ENCODE results near the gene CLPTM1.

Gene CLPTM1

DNA sequence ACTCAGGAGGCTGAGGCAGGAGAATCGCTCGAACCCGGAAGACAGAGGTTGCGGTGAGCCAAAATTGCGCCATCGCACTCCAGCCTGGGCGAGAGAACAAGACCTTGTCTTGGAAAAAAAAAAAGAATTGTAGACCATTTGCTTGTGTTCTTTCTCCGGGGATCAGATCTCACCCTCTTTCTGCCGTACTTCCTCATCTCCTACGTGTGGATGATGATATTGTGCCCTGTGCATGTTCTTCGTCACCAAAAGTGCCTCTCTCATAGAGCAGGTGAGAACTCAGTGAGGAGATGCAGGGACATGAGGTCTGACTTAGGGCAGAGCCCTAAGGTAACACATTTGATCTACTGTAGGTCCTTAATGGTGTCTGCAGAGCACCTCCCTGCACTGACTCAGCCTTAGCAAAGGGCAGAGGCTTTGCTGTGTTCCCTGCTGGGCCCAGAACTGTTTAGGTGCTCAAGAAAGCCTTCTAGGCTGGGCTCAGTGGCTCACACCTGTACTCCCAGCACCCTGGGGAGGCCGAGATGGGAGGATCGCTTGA is 8.1 kb upstream of the CLPTM1 start:
- TF ChIP-seq, protein P1, sequence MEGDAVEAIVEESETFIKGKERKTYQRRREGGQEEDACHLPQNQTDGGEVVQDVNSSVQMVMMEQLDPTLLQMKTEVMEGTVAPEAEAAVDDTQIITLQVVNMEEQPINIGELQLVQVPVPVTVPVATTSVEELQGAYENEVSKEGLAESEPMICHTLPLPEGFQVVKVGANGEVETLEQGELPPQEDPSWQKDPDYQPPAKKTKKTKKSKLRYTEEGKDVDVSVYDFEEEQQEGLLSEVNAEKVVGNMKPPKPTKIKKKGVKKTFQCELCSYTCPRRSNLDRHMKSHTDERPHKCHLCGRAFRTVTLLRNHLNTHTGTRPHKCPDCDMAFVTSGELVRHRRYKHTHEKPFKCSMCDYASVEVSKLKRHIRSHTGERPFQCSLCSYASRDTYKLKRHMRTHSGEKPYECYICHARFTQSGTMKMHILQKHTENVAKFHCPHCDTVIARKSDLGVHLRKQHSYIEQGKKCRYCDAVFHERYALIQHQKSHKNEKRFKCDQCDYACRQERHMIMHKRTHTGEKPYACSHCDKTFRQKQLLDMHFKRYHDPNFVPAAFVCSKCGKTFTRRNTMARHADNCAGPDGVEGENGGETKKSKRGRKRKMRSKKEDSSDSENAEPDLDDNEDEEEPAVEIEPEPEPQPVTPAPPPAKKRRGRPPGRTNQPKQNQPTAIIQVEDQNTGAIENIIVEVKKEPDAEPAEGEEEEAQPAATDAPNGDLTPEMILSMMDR (IDR thresholded peaks at IDR 0.05; ENCODE audit: insufficient read depth, low read length, missing control alignments), result no peak
- DNase-seq (ENCODE audit: low read depth, low spot score), result no peak
- POLR2A ChIA-PET, result no interaction called here
- H3K4me3 ChIP-seq (ENCODE audit: low read depth, low read length), result no peak overlapping the region
- CTCF ChIA-PET, result interaction anchor here (0.9 to 1.2 kb wide), 3 partner anchors 32 to 43 kb away, joined by 3 to 5 read pairs (median 4); partner anchors contain the start of gene APOE

DNA sequence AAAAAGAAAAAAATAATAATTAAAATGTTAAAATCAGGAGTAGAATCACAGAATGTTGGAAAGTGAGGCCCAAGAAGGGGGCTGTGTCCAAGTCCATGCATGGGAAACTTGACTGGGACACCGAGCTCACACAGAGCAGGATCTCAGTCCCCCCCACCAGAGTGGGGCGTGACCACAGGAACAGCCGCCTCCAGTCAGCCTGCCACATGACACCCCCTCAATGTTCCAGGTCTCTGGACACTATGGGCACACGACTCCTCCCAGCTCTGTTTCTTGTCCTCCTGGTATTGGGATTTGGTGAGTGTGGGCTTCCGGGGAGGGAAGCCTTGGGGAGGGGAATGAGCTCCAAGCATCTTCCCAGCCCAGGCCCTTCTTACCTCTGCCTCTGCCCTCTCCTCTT is 6.9 kb upstream of the CLPTM1 start:
- ChIA-PET POLR2A (no interaction called here), CTCF (interaction anchor here (0.8 to 2.8 kb wide), 6 partner anchors 33 to 377 kb away, joined by 3 to 8 read pairs (median 4); partner anchors contain the start of gene APOE)
- TF ChIP-seq, protein P1 (IDR thresholded peaks at IDR 0.05; ENCODE audit: insufficient read depth, low read length, missing control alignments), result no peak
- no peak for DNase-seq (ENCODE audit: low read depth, low spot score)
- no peak overlapping the region for H3K4me3 ChIP-seq (ENCODE audit: low read depth, low read length)

DNA sequence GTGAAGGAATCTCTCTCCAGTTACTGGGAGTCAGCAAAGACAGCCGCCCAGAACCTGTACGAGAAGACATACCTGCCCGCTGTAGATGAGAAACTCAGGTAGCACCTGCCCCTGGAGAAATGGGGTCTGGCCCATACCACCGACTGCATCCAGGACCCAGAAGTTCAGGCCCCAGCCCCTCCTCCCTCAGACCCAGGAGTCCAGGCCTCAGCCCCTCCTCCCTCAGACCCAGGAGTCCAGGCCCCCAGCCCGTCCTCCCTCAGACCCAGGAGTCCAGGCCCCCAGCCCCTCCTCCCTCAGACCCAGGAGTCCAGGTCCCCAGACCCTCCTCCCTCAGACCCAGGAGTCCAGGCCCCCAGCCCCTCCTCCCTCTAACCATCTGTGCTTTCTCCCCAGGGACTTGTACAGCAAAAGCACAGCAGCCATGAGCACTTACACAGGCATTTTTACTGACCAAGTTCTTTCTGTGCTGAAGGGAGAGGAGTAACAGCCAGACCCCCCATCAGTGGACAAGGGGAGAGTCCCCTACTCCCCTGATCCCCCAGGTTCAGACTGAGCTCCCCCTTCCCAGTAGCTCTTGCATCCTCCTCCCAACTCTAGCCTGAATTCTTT is 6.3 kb upstream of the CLPTM1 start:
- POLR2A ChIA-PET, result no interaction called here
- CTCF ChIA-PET, result interaction anchor here (1.6 to 12.8 kb wide), 5 partner anchors 37 to 378 kb away, joined by 3 to 208 read pairs (median 7); partner anchors contain the start of gene APOE
- TF ChIP-seq, protein P1 (IDR thresholded peaks at IDR 0.05; ENCODE audit: insufficient read depth, low read length, missing control alignments), result no peak
- no peak overlapping the region for H3K4me3 ChIP-seq (ENCODE audit: low read depth, low read length)
- no peak for DNase-seq (ENCODE audit: low read depth, low spot score)

DNA sequence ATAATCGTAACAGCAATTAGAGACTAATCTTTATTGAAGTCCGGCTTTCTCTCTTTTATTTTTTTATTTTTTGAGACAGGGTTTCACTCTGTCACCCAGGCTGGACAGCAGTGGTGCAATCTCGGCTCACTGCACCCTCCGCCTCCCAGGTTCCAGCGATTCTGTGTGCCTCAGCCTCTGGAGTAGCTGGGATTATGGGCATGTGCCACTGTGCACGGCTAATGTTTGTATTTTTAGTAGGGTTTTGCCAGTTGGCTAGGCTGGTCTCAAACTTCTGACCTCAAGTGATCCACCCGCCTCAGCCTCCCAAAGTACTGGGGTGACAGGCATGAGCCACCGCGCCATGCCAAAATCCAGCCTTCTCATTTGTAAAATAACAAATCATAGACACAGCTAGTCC is 5.6 kb upstream of the CLPTM1 start:
- DNase-seq (ENCODE audit: low read depth, low spot score), result no peak
- ChIA-PET CTCF (interaction anchor here (1.2 to 12.8 kb wide), 6 partner anchors 11 to 379 kb away, joined by 3 to 208 read pairs (median 6); partner anchors contain the start of gene APOE), POLR2A (interaction anchor here (0.6 kb wide), 1 partner anchor 443 kb away, joined by 3 read pairs; no protein-coding TSS in a partner anchor)
- TF ChIP-seq, protein P1 (IDR thresholded peaks at IDR 0.05; ENCODE audit: insufficient read depth, low read length, missing control alignments), result no peak
- no peak overlapping the region for H3K4me3 ChIP-seq (ENCODE audit: low read depth, low read length)

DNA sequence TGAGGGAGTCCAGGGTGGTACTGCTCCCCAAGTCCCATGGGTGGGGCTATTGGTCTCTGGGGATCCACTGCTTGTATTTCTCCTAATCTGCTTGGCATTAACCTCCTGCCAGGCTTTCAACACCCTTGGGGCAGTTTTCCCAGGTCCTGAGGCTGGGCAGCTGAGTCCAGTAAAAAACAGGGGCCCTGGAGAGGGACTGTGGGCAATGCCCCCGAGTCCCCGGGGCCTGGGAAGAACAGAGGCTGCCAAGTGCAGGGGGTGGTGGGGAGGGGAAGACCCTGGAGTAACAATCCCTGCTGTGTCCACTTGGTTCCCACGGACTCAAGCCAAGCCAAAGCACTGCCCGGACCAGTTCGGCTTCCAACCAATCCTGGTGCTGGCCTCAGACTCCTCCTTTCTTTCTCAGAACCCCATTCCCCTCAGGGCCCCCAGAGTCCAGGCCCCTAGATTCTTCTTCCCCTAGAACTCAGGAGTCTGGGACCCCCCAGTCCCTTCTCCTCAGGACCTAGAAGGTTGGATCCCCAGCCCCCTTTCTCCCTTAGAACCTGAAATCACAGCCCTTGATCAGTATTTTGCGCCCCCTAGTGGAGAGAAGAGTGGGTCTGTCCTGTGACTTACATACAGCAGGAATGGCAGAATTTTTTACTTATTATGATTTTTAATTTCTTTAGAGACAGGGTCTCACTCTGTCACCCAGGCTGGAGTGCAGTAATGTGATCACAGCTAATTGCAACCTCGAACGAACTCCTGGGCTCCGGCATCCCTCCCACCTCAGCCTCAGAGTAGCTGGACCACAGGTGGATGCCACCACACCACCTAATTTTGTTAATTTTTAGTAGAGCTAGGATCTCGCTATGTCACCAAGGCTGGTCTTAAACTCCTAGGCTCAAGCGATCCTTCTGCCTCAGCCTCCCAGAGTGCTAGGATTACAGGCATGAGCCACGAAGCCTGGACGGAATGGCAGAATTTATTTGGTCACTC is 3.7 kb upstream of the CLPTM1 start:
- TF ChIP-seq, protein P1 (IDR thresholded peaks at IDR 0.05; ENCODE audit: insufficient read depth, low read length, missing control alignments), result peak; percentile 80
- peak; percentile 14 for DNase-seq (ENCODE audit: low read depth, low spot score)
- no peak overlapping the region for H3K4me3 ChIP-seq (ENCODE audit: low read depth, low read length)
- POLR2A ChIA-PET, result interaction anchor here (0.6 to 0.7 kb wide), 2 partner anchors 50 to 106 kb away, joined by 3 to 6 read pairs; no protein-coding TSS in a partner anchor
- CTCF ChIA-PET, result interaction anchor here (0.8 to 12.8 kb wide), 26 partner anchors 9 to 380 kb away, joined by 3 to 208 read pairs (median 4); partner anchors contain the start of gene APOE

Data from AG04449 (cell line).